Measurements from ENCODE around the gene NME3. TPM values are rescaled to one million over a fixed set of nuclear protein-coding genes. Genes with fewer than 3 reads are reported as not detected.

The NME3 gene
- total RNA-seq, 2 donors from 2014 or later: 68.1 to 165 TPM

DNA sequence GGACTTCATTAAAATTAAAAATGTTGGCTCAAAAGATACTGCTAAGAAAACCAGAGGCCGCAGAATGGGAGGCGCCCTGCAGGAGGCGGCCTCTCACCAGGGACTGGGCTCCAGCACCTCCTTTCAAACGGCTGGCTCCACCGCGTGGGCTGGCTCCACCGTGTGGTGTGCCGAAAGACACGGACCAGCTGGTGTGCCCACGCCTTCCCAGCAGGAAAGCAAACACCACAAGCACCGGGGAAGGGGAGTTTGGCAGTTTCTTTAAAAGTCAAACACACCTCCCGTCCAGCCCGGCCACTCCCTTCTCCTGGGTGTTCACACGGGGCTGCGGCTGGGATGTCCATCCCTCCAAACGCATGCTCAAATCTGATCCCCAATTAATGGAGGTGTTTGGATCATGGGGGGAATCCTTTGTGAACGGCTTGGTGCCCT lies 41.4 kb upstream of the NME3 start:
- Histone ChIP-seq H3K4me1 (ENCODE audit: control insufficient read depth in 1 of 2, low read depth in 2 of 2) (no peaks in the 10 kb centered on the region), H3K27ac (no peak overlapping the region), H3K4me3 (no peak overlapping the region), H3K9me3 (no peaks in the 10 kb centered on the region), H3K36me3 (peaks cover 44% of the 10 kb centered on the region), H3K27me3 (replicated peaks; ENCODE audit: insufficient read depth) (no peaks in the 10 kb centered on the region)
- ATAC-seq (ENCODE audit: insufficient number of reproducible peaks, low FRiP score, low read depth) (no peak), DNase-seq (ENCODE audit: low spot score) (no peak)
- TF ChIP-seq, protein P1, sequence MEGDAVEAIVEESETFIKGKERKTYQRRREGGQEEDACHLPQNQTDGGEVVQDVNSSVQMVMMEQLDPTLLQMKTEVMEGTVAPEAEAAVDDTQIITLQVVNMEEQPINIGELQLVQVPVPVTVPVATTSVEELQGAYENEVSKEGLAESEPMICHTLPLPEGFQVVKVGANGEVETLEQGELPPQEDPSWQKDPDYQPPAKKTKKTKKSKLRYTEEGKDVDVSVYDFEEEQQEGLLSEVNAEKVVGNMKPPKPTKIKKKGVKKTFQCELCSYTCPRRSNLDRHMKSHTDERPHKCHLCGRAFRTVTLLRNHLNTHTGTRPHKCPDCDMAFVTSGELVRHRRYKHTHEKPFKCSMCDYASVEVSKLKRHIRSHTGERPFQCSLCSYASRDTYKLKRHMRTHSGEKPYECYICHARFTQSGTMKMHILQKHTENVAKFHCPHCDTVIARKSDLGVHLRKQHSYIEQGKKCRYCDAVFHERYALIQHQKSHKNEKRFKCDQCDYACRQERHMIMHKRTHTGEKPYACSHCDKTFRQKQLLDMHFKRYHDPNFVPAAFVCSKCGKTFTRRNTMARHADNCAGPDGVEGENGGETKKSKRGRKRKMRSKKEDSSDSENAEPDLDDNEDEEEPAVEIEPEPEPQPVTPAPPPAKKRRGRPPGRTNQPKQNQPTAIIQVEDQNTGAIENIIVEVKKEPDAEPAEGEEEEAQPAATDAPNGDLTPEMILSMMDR (IDR thresholded peaks at IDR 0.05): peak; percentile 12

DNA sequence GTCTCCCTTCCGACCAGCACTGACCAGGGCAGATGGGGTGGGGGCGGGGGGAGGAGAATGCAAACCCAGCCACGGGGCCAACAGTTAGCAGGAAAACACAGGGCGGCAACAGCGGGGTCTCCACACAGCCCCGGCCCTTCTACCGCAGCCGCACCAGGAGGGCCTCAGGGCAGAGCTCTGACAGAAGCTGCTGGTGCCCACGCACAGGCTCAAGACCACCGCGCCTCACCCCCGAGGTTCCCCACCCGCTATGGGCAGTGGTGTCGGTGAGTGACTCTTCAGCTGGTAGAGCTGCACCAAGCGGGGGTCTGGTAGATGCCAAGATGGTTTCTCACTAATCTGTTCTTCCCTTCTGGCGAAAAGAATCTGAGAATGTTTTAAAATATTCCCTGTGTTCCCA lies 39.2 kb upstream of the NME3 start:
- H3K36me3 ChIP-seq: peaks cover 34% of the 10 kb centered on the region

DNA sequence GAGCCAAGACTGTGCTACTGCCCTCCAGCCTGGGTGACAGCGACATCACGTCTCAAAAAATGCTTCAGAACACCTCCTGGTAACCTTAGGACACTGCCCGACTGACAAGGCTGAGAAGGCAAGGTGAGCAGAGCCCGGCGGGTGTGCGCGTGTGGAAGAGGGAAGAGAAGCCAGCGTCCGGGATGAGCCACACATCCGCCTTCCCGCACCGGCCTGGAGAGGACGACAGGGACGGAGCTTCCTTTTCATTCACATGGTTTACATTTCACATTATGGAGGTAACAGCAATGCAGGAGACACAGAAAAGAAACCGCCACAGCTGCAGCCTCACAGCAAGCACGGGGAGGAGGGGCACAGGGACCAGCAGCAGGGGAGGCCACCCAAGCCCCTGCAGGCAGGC lies 38.8 kb upstream of the NME3 start:
- no peaks in the 10 kb centered on the region for H3K4me1 ChIP-seq (ENCODE audit: control insufficient read depth in 1 of 2, low read depth in 2 of 2)
- no peaks in the 10 kb centered on the region for H3K27me3 ChIP-seq (replicated peaks; ENCODE audit: insufficient read depth)
- H3K9me3 ChIP-seq: no peaks in the 10 kb centered on the region
- H3K4me3 ChIP-seq: no peak overlapping the region
- TF ChIP-seq, protein P1 (IDR thresholded peaks at IDR 0.05): no peak
- peaks cover 34% of the 10 kb centered on the region for H3K36me3 ChIP-seq
- ATAC-seq (ENCODE audit: insufficient number of reproducible peaks, low FRiP score, low read depth) (no peak), DNase-seq (ENCODE audit: low spot score) (no peak)
- no peak overlapping the region for H3K27ac ChIP-seq

More for the DNA sequence above, 39.2 kb upstream of the NME3 start:
- no peaks in the 10 kb centered on the region for H3K9me3 ChIP-seq
- H3K27me3 ChIP-seq (replicated peaks; ENCODE audit: insufficient read depth): no peaks in the 10 kb centered on the region
- H3K4me3 ChIP-seq: no peak overlapping the region
- H3K4me1 ChIP-seq (ENCODE audit: control insufficient read depth in 1 of 2, low read depth in 2 of 2): no peaks in the 10 kb centered on the region
- DNase-seq (ENCODE audit: low spot score): no peak
- TF ChIP-seq, protein P1 (IDR thresholded peaks at IDR 0.05): no peak
- ATAC-seq (ENCODE audit: insufficient number of reproducible peaks, low FRiP score, low read depth): no peak
- no peak overlapping the region for H3K27ac ChIP-seq

DNA sequence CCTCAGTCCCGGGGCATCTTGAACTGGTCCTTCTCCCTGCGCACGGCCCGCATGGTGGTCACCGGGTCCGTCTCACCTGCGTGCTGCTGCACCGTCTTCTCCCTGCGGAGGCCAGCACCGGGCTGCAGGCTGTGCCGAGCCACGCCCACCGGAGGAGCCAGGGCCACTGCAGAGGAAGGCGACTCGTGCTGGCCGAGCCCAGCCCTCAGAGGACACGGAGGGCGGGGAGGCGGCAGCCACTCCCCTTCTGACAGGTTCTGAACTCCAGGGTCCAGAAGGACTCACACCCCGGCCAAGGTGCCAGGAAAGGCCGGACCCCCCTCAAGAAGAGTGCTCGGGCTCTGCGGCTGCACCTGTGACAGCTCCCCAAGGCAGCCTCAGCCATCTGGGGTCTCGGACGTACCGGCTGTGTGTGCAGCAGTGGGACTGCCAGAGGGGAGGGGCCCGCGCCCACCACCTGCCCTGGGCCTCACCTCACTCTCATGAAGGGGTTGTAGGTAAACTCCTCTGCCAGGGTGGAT lies 38.0 kb upstream of the NME3 start:
- ATAC-seq (ENCODE audit: insufficient number of reproducible peaks, low FRiP score, low read depth): no peak

DNA sequence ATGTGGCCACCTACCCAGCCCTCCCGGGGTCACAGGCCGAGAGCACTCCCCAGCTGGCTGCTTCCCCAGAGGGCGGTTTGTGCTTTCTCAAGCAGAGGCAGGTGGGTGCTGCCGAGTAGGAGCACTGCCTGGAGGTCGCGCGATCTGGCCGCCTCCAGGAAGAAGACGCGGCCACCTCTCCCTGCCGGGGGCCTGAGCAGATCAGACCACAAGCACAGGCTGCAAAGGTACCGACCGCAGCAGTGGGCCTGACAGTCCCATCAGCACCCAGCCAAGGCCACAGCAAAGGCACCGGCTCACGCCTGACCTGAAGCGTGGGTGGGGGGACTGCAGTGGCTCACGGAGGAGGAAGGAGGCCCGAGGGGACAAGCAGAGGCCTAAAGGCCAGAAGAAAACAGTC lies 37.3 kb upstream of the NME3 start:
- Histone ChIP-seq H3K4me3 (no peak overlapping the region), H3K36me3 (peaks cover 32% of the 10 kb centered on the region), H3K27ac (no peak overlapping the region), H3K9me3 (no peaks in the 10 kb centered on the region), H3K27me3 (replicated peaks; ENCODE audit: insufficient read depth) (no peaks in the 10 kb centered on the region), H3K4me1 (ENCODE audit: control insufficient read depth in 1 of 2, low read depth in 2 of 2) (no peaks in the 10 kb centered on the region)
- DNase-seq (ENCODE audit: low spot score) (no peak), ATAC-seq (ENCODE audit: insufficient number of reproducible peaks, low FRiP score, low read depth) (no peak)
- TF ChIP-seq, protein P1 (IDR thresholded peaks at IDR 0.05): no peak

More for the DNA sequence above, 38.0 kb upstream of the NME3 start:
- Histone ChIP-seq H3K27me3 (replicated peaks; ENCODE audit: insufficient read depth) (no peaks in the 10 kb centered on the region), H3K9me3 (no peaks in the 10 kb centered on the region), H3K27ac (no peak overlapping the region), H3K36me3 (peaks cover 34% of the 10 kb centered on the region), H3K4me1 (ENCODE audit: control insufficient read depth in 1 of 2, low read depth in 2 of 2) (no peaks in the 10 kb centered on the region), H3K4me3 (no peak overlapping the region)
- TF ChIP-seq, protein P1 (IDR thresholded peaks at IDR 0.05): no peak
- no peak for DNase-seq (ENCODE audit: low spot score)
